WTC11 (cell line): ENCODE results near the gene GRB7. TPM values are rescaled to one million over a fixed set of nuclear protein-coding genes. Genes with fewer than 3 reads are reported as not detected.

Experiments used
- ATAC-seq: fragments of 200-7000 bp; cut with Tn5 transposase; 2 replicates; pipeline ENCODE4 v1.10.0; 2021; ENCODE audit warnings: mild to moderate bottlenecking, moderate library complexity
- CTCF ChIA-PET: fragments of 300-600 bp; sonication (Branson Sonifier 250); formaldehyde crosslinking; loops from one replicate; lab custom pipeline; 2021; ENCODE audit warnings: antibody characterized with exemption; lab: Charles Lee
- POLR2A ChIA-PET: fragments of 350-600 bp; sonication (Branson Sonifier 250); formaldehyde crosslinking; loops from one replicate; lab custom pipeline; 2021; ENCODE audit warnings: antibody characterized with exemption; lab: Charles Lee
- DNase-seq: peaks from one replicate; pipeline ENCODE4 v3.0.0; 2021; ENCODE audit warnings: low spot score
- H3K27ac Mint-ChIP-seq: 2 replicates; pipeline ENCODE4 v1.8.0; 2021; ENCODE audit warnings: mixed read lengths
- H3K27me3 Mint-ChIP-seq: 2 replicates; pipeline ENCODE4 v1.8.0; 2021; ENCODE audit warnings: low read depth, mild to moderate bottlenecking, moderate library complexity, mixed read lengths
- H3K36me3 Mint-ChIP-seq: 2 replicates; pipeline ENCODE4 v1.8.0; 2021; ENCODE audit warnings: mixed read lengths
- H3K4me1 Mint-ChIP-seq: 2 replicates; pipeline ENCODE4 v1.8.0; 2022; ENCODE audit warnings: mixed read lengths
- H3K4me3 Mint-ChIP-seq: 2 replicates; pipeline ENCODE4 v1.8.0; 2021; ENCODE audit warnings: mild to moderate bottlenecking, moderate library complexity, mixed read lengths
- H3K9me3 Mint-ChIP-seq: 2 replicates; pipeline ENCODE4 v1.8.0; 2021; ENCODE audit warnings: mixed read lengths
- GABPB1 ChIP-seq: sonication (generic); formaldehyde crosslinking; IDR thresholded peaks from 2 replicates; pipeline ENCODE4 v1.8.1; 2023; ENCODE audit warnings: mild to moderate bottlenecking, missing genetic modification reagents
- IRF1 ChIP-seq: sonication (generic); formaldehyde crosslinking; IDR thresholded peaks from 2 replicates; pipeline ENCODE4 v1.8.0; 2023; ENCODE audit warnings: missing genetic modification reagents
- JUN ChIP-seq: sonication (generic); formaldehyde crosslinking; IDR thresholded peaks from 2 replicates; pipeline ENCODE4 v1.8.0; 2023; ENCODE audit warnings: mild to moderate bottlenecking, missing genetic modification reagents
- KAT7 ChIP-seq: sonication (generic); formaldehyde crosslinking; IDR thresholded peaks from 2 replicates; pipeline ENCODE4 v1.8.1; 2023; ENCODE audit warnings: missing genetic modification reagents, mild to moderate bottlenecking, borderline replicate concordance
- MLX ChIP-seq: sonication (generic); formaldehyde crosslinking; IDR thresholded peaks from 2 replicates; pipeline ENCODE4 v1.8.1; 2023; ENCODE audit warnings: mild to moderate bottlenecking, missing genetic modification reagents, moderate library complexity
- NR1H2 ChIP-seq: sonication (generic); formaldehyde crosslinking; IDR thresholded peaks from 2 replicates; pipeline ENCODE4 v1.9.0; 2021; ENCODE audit warnings: mild to moderate bottlenecking, moderate library complexity, missing genetic modification reagents
- NR2C2 ChIP-seq: sonication (generic); formaldehyde crosslinking; IDR thresholded peaks from 2 replicates; pipeline ENCODE4 v1.8.0; 2022; ENCODE audit warnings: mild to moderate bottlenecking, missing genetic modification reagents
- RELA ChIP-seq: sonication (generic); formaldehyde crosslinking; IDR thresholded peaks from 2 replicates; pipeline ENCODE4 v1.8.1; 2022; ENCODE audit warnings: missing genetic modification reagents, mild to moderate bottlenecking, borderline replicate concordance
- SMAD3 ChIP-seq: sonication (generic); formaldehyde crosslinking; IDR thresholded peaks from 2 replicates; pipeline ENCODE4 v1.8.0; 2022; ENCODE audit warnings: missing genetic modification reagents, mild to moderate bottlenecking, borderline replicate concordance
- TCF7 ChIP-seq: sonication (generic); formaldehyde crosslinking; IDR thresholded peaks from 2 replicates; pipeline ENCODE4 v1.8.0; 2022; ENCODE audit warnings: mild to moderate bottlenecking, low read depth, missing genetic modification reagents, moderate library complexity
- TEAD1 ChIP-seq: sonication (generic); formaldehyde crosslinking; IDR thresholded peaks from 2 replicates; pipeline ENCODE4 v1.8.0; 2022; ENCODE audit warnings: mild to moderate bottlenecking, missing genetic modification reagents
- USF1 ChIP-seq: sonication (generic); formaldehyde crosslinking; IDR thresholded peaks from 2 replicates; pipeline ENCODE4 v1.8.0; 2022; ENCODE audit warnings: mild to moderate bottlenecking, missing genetic modification reagents
- ZNF121 ChIP-seq: sonication (generic); formaldehyde crosslinking; IDR thresholded peaks from 2 replicates; pipeline ENCODE4 v1.8.0; 2023; ENCODE audit warnings: missing genetic modification reagents
- ZNF232 ChIP-seq: sonication (generic); formaldehyde crosslinking; IDR thresholded peaks from 2 replicates; pipeline ENCODE4 v1.8.0; 2022; ENCODE audit warnings: mild to moderate bottlenecking, missing genetic modification reagents
- ZNF396 ChIP-seq: fragments of 250-450 bp; sonication (Bioruptor Pico); IDR thresholded peaks from 2 replicates; pipeline ENCODE4 v1.8.0; 2021; ENCODE audit warnings: mild to moderate bottlenecking, moderate library complexity, borderline replicate concordance
- total RNA-seq: library from RNA; stranded (reverse); gene quantifications from 3 replicates; pipeline ENCODE4 v1.2.3, GENCODE V29; 2021

GRB7 gene
- total RNA-seq, 1 experiment from 2014 or later = 48.5 TPM

GRCh38 chr17:39701784-39702422 is 35.8 kb upstream of the GRB7 start:
- TF ChIP-seq JUN (CRISPR knock-in tag) (no peak), GABPB1 (CRISPR knock-in tag) (no peak), IRF1 (CRISPR knock-in tag) (no peak), TEAD1 (no peak), MLX (no peak), SMAD3 (CRISPR knock-in tag) (no peak)
- TF ChIP-seq, all 79 proteins: peak for 0
- H3K4me3 Mint-ChIP-seq = peak overlapping the region; percentile 95
- no peaks in the 10 kb centered on the region for H3K27me3 Mint-ChIP-seq
- H3K9me3 Mint-ChIP-seq = no peaks in the 10 kb centered on the region
- no peak for ATAC-seq
- H3K4me1 Mint-ChIP-seq = peaks cover 66% of the 10 kb centered on the region
- H3K36me3 Mint-ChIP-seq = peaks cover 4% of the 10 kb centered on the region; the same call in 1 of the 2 replicates
- POLR2A ChIA-PET = no interaction called here
- DNase-seq = no peak
- CTCF ChIA-PET = interaction anchor here (1.0 to 7.9 kb wide), 10 partner anchors 14 to 154 kb away, joined by 3 to 77 read pairs (median 6); partner anchors contain the start of genes MIEN1 and PGAP3
- H3K27ac Mint-ChIP-seq = peak overlapping the region; percentile 52; the same call in 1 of the 2 replicates

- TF ChIP-seq GABPB1 (CRISPR knock-in tag) = peak; percentile 70
- TF ChIP-seq NR1H2 = no peak
- ChIA-PET POLR2A (no interaction called here), CTCF (interaction anchor here (1.0 to 7.9 kb wide), 8 partner anchors 15 to 82 kb away, joined by 3 to 77 read pairs (median 4); partner anchors contain the start of gene MIEN1)
- peaks cover 60% of the 10 kb centered on the region for H3K4me1 Mint-ChIP-seq
- no peaks in the 10 kb centered on the region for H3K9me3 Mint-ChIP-seq
- peak overlapping the region; percentile 95 for H3K4me3 Mint-ChIP-seq
- H3K27ac Mint-ChIP-seq = peak overlapping the region; percentile 91
- ATAC-seq (no peak), DNase-seq (no peak)
- H3K27me3 Mint-ChIP-seq = no peaks in the 10 kb centered on the region
- H3K36me3 Mint-ChIP-seq = peaks cover 16% of the 10 kb centered on the region
Observed at GRCh38 chr17:39702901-39703893, 34.5 kb upstream of the GRB7 start.

GRCh38 chr17:39703913-39704312 is 33.8 kb upstream of the GRB7 start:
- ChIA-PET POLR2A (no interaction called here), CTCF (interaction anchor here (1.0 to 7.9 kb wide), 5 partner anchors 15 to 81 kb away, joined by 3 to 77 read pairs (median 5); partner anchors contain the start of gene MIEN1)
- Mint-ChIP-seq H3K27me3 (no peaks in the 10 kb centered on the region), H3K9me3 (no peaks in the 10 kb centered on the region), H3K4me3 (no peak overlapping the region; the same call in 1 of the 2 replicates), H3K27ac (peak overlapping the region; percentile 91), H3K4me1 (peaks cover 57% of the 10 kb centered on the region), H3K36me3 (peaks cover 23% of the 10 kb centered on the region)
- no peak for DNase-seq
- TF ChIP-seq TCF7 (CRISPR knock-in tag) = no peak
- no peak for TF ChIP-seq ZNF121 (CRISPR knock-in tag)
- TF ChIP-seq RELA (CRISPR knock-in tag) = no peak
- no peak for TF ChIP-seq NR2C2 (CRISPR knock-in tag)
- no peak for TF ChIP-seq KAT7
- TF ChIP-seq ZNF396 (CRISPR knock-in tag) = no peak
- no peak for TF ChIP-seq USF1 (CRISPR knock-in tag)
- TF ChIP-seq SMAD3 (CRISPR knock-in tag) = no peak
- TF ChIP-seq TEAD1 = no peak
- no peak for TF ChIP-seq ZNF232
- ATAC-seq = no peak
